AG20443 (cell line): ENCODE measurements around the gene TOMM6.
"Not testable (repeated sequence)": the region's sequence is repeated elsewhere in the genome, so short reads cannot be mapped to it uniquely, and the experiment has no call there.

ENCODE experiments used
- DNase-seq: peaks from one replicate; pipeline ENCODE4 v3.0.0; 2012; ENCODE audit warnings: low spot score, mixed read lengths

Gene TOMM6

DNA sequence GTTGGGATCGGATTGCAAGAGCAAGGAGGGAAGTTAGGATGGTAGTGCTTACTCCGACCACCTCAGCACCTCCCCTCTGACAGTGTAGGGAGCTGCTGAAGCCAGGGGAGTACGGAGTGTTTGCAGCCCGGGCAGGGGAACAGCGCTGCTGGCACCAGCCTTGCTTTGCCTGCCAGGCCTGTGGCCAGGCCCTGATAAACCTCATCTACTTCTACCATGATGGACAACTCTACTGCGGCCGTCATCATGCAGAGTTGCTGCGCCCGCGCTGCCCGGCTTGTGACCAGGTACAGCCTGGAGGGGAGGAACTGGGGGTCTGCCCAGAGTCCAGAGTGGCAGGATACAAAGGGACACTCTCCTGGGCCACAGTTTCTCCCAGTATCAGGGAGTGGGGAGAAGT, 2.2 kb upstream of the TOMM6 start:
- DNase-seq = no peak

DNA sequence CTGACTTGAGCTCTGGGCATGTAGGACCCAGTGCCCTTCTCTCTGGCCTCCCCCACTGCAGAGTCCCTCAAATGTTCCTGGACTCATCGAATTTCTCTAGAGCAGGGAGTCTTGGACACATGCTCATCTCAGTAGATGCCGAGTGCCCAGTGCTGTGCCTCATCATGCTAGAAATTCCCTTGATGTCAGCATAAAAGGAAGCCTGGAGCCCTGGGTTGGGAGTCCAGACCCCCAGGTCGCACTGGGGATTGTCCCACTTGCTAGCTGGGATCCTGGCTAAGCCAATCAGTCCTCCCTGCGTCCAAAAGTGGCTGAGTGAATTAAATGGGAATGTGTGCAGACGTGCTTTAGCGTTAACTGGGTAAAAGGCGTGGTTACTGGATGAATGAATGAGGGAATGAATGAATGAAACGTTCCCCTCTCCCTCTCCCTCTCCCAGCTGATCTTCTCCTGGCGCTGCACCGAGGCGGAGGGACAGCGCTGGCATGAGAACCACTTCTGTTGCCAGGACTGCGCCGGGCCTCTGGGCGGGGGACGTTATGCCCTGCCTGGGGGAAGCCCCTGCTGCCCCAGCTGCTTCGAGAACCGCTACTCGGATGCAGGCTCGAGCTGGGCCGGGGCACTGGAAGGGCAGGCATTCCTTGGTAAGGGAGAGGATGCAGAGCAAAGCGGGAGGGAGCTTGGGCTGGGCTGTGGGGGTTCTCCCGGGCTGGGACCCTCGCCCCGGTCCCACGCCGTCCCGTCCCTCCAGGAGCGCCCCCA, 1.6 kb upstream of the TOMM6 start:
- DNase-seq = peak; percentile 39

DNA sequence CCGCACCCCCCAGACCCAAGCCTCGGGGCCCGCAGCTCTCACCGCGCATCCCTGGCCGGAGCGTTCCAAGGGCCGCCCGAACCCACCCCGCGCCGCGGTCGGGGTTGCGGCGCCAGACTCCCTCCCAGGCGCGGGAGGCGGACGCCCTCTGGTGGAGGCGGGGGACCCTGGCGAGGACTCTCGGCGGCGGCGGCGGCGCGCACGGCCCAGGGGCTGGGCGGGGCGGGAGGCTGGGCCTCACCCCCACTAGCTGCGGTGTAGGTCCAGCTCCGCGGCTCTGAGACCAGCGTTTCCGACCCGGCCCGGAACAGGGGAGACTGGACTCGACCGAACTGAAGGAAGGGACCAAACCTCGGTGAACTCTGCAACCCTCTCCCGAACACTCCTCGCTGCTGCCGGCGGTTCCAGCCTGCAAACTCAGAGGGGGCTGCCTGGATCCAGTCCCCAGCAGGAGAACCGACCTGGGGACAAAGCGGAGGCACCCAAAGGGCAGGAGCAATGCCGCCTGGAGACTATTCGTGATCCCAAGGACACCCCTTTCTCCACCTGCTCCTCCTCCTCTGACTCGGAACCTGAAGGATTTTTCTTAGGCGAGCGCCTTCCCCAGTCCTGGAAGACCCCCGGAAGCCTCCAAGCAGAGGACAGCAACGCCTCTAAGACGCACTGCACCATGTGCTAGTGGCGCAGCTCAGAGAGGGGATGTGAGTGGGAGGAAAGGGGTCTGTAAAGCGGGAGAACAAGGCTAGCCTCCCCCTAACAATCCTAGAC, 859 bp upstream of the TOMM6 start:
- peak; percentile 95 for DNase-seq

GRCh38 chr6:41789390-41789724, 1.9 kb downstream of the TOMM6 start:
- DNase-seq = no peak

GRCh38 chr6:41790045-41790444, 2.6 kb downstream of the TOMM6 start:
- DNase-seq = no peak

- no peak for DNase-seq
These were observed 3.8 kb downstream of the TOMM6 start for GRCh38 chr6:41791305-41791704.

DNA sequence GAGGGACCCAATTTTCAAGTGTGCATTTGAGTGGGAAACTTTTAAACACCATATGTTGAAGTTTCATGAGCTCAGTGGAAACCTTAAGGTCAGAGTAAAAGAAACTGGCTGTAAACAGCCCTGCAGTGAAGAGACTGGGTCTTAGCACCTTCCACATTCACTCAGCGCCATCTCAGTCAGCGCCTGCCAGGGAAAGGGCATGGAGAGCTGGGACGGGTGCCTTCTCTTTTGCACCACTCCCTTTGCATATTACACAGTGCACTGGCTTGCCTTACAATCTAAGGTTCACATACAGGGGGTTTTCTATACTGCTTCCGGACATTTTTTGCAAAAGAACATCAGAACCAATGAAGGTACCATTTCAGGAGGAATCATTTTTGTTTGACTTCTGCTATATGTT, 4.5 kb downstream of the TOMM6 start:
- no peak for DNase-seq

DNA sequence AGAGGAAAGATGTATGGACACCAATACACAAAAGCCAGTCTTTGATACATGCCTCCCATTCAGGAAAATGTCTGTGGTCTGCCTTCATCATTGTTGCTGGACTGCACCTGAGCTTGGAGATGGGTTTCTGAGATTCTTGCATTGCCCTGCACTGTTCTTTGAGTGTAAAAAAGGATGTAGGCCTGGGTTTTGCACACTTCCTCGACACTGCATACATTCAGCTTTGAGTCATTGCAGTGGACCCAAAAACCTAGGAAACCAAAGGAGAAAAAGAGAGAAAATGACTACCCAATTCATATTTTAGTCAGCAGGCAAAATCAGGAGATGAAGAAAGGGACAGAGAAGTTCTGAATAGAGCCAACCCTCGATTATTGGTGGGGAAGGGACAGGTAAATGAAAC, 9.0 kb downstream of the TOMM6 start:
- DNase-seq = no peak

DNA sequence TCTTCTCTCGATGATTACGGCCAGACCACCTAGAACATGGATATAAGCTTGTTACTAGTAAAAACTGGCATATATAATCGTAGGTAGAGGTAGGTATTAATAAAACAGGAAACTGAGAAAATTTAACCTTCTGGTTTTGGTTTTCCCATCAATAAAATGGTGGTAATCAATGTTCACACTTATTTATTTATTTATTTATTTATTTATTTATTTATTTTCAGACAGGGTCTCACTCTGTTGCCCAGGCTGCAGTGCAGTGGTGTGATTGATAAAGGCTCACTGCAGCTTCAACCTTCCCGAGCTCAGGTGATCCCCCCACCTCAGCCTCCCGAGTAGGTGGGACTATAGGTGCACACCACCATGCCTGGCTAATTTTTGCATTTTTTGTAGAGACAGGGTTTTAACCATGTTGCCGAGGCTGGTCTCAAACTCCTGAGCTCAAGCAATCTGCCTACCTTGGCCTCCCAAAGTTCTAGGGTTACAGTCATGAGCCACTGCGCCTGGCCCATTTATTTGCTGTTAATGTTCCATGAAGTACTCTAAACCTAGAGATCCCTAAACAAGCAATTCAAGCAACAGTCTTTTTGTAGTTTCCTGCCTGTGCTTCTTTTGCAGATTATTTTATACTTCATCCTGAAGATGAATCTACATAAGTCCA, 11.5 kb downstream of the TOMM6 start:
- no peak for DNase-seq

DNA sequence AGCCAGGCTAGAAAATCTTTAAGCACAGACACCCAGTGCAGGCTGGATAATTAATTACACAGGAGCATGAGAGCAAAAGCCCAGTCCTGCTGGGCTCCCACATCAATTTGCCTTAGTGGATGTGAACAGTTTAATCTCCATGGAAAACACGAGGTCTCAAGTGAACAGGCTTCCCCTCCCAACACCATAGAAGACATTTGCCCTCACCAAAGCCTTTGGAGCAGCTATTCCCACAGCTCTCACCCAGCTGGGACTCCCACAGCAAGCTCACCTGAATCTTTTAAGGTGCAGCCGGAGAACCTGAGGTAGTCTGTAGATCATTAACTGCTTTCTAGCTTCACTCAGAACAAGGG, 12.0 kb downstream of the TOMM6 start:
- DNase-seq = no peak

DNA sequence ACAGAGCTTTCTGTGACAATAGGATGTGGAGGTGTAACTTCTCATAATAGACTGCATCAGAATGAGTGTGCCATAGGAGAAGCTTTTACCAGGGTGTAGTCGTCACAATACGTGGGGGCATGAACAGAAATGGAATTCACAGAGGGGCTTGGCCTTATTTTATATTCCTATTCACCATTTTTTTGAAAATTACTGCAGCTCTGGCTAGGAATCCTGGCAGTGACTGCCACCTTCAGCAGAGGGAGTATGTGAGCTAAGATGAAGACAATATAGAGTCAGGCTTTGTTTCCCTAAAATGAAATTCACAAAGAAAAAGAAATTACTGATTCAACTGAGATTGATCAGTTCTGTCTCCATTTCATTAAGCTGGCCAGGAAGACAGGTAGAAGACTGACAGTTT, 13.9 kb downstream of the TOMM6 start:
- peak; percentile 34 for DNase-seq

DNA sequence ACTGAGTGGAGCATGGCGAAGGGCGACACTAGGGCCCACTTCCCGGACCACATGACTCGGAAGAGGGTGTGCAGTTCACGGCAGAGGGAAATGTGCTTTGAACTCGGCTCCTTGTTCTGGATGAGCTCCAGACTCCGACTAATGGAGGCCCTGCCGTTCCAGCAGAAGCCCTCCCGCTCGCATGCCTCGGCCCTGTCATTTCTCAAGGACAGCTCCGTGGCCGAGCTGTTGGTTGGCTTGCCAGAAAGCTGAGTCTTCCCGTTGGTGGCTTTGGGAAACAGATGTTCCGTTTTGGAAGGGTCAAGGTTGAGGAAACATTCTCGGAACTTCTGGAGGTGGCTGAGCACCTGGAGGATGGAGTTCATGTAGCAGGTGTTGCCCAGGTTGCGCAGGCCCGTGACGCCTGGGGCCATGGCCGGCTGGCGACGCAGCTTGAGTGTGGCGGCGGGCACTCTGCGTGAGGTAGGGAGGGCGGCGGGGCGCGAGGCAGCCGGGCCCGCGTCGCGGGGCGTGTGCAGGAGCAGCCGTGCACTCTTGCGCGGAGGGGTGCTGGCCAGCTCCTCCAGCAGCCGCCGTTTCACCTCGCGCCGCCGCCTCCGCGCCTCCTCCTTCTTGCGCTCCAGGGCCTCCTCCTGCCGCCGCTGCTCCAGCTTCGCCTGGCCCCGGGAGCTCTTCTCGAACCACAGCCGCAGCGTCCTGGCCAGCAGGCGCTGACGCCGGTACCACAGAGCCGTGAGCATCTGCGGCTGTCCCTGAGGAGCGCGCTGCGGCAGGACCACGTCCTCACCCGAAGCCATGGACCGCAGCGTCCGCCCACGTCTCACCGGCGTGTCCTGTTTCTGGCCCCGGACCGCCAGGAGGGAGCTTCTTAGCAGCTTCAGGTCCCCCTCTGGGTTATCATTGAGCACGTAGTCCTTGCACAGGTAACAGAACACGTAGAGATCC, 18.6 kb downstream of the TOMM6 start:
- DNase-seq = no peak

DNA sequence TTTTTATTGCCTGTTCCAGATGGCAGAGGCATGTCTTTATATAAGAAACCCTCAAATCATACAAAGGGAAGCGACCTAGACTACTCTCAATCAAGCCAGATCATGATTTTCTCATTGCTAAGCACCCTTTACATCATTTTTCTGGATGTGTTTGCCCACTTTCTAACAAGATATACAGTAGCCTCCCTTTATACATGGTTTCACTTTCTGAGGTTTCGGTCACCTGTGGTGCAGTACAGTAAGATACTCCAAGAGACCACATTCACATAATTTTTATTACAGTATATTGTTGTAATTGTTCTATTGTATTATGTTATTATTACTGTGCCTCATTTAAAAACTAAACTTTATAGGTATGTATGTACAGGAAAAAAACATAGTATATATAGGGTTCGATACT, 23.6 kb downstream of the TOMM6 start:
- no peak for DNase-seq

GRCh38 chr6:41811946-41812345, 24.5 kb downstream of the TOMM6 start:
- DNase-seq = not testable (repeated sequence)

DNA sequence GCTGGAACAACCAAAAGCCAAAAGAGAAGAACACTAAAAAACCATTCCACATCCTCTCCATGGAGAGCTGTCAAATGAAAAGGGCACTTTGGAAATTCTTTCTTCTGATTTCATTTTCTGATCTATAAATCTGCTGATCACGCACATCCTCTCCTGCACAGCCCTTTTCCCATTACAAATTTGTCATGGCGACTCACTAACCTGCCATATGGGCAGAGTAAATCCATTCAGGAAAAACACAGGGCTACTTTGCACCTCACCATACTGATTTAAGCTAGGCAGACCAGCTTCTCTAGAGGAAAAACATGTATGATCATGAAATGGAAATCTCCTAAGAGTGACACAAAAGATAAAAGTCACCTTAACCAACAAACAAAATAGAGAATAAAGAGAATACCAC, 26.0 kb downstream of the TOMM6 start:
- DNase-seq = no peak

DNA sequence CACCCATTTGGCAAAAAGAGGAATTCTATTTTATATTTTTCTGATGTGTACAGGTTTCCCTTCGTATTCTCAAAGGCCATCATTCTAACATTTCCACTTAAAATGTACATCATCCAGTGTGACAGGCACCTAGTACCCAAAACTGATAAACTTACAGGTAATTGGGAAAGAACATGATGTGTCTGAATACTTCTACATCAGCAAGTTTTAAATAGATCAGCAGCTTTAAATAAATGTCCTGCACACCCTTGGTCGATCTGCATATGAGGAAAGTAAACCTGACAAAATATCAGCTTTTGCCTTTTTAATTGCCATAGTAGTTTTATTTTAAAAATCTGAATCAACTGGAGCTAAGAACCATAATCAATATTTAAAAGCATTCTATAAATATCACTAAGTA, 26.5 kb downstream of the TOMM6 start:
- DNase-seq = no peak

- no peak for DNase-seq
These were observed 27.1 kb downstream of the TOMM6 start for GRCh38 chr6:41814629-41815028.

- no peak for DNase-seq
These were observed 28.1 kb downstream of the TOMM6 start for GRCh38 chr6:41815587-41815986.

- DNase-seq = no peak
These were observed 31.0 kb downstream of the TOMM6 start for GRCh38 chr6:41818271-41819054.

- DNase-seq = no peak
These were observed 33.8 kb downstream of the TOMM6 start for GRCh38 chr6:41821266-41821665.

DNA sequence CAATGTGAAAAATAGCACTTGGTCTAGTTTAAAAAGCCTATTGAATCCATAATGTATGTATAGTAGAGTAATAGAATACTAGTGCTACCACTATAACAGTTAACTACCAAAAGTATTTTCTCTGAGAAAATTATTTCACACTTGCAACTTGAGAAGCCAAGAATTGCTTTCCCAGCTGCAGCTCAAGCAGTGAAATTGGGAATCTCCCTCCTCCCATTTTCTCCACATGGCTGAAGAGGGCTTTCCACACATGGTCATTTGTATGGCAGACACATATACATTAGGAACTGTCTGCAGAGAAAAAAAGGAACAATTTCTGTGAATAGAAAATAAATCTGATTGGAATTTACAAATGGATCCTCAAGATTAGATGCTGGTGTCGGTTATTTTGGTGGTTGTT, 34.5 kb downstream of the TOMM6 start:
- no peak for DNase-seq
